Right lobe of liver (tissue), 4 donors: Measurements from ENCODE around the gene RSF1.

Experiments used
- CTCF ChIP-seq, 4 donors: fragments of 200-600 bp in 3 of 4; fragments of 450-650 bp in 1 of 4; IDR thresholded peaks; one replicate each; pipeline versions ENCODE4 v1.5.1 to v1.8.0; 2016 to 2022; ENCODE audit warnings: antibody characterized with exemption in 4 of 4, mild to moderate bottlenecking in 2 of 4
- POLR2A ChIP-seq: fragments of 450-650 bp; IDR thresholded peaks from one replicate; pipeline ENCODE4 v1.6.1; 2017; ENCODE audit warnings: antibody characterized with exemption, mild to moderate bottlenecking
- donor health status: DM: no; HTN: no; CAD: no.
- donor health status: DM: no; HTN: no; CAD: no.
- donor health status: DM: no; HTN: yes; CAD: no.

- TF ChIP-seq CTCF (IDR thresholded peaks at IDR 0.05), result no peak
- TF ChIP-seq POLR2A, result no peak
These were observed 89.7 kb downstream of the RSF1 start for GRCh38 chr11:77730789-77731188.
